GM18517 (cell line): ENCODE data around the gene CDH6.

Experiments used
- ATAC-seq: cut with Tn5 transposase; IDR thresholded peaks from one replicate; pipeline ENCODE4 v1.9.1; 2021; ENCODE audit warnings: mild to moderate bottlenecking, moderate library complexity; ENCODE audit not compliant: unreplicated experiment

Gene CDH6

DNA sequence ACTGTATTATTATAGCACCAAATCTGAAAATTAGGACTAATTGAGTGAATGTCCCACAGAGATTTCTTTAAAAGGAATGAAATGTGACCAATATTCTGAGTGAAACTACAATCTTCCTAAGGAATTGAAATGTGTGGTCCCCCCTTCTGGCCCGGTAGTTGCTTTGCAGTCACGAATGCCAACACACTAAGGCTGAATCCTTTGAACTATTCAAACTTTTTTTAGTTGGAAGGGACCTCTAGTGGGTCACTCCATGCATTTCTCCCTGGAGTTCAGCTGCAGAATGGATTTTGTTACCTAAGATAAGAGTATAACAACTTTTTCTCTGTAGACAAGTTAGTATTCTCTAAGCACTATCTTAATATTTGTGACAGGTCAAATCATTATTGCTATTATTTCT is 2.8 kb downstream of the CDH6 start:
- no peak for ATAC-seq

DNA sequence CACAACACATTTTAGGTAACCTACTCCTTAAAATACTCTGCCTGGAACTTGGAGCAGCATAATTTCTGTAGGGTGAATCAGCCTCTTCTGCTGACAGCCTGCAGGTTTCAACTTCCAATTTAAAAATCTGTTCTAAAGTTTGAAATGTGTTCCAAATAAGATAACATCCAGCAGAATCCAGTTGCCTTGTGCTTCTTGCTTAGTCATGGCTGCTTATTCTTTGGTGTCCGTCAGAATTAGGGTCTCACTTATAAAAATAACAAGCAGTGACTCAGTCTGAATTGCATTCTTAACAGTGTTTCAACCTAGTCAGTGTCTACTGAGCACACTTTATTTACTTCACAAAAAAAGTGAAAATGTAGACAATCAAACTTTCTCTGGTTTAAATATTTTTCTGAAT is 3.7 kb downstream of the CDH6 start:
- no peak for ATAC-seq

DNA sequence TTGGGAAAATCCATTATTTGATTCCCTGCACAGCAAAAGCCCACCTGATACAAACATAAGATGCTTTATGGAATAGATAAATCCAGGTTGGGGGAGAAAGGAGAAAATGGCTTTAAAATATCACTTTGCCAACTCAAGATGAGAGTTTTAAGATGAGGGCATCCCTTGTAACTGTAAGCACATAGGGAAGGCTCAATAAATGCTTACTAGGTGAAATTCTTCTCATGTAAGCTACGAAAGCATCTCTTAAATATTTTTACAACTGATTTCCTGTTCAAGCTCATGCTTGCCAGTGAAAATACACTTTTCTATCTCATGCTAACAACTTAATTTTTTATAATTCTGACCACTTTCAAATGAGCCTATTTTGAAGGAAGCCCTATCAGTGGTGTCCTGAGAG is 11.5 kb downstream of the CDH6 start:
- ATAC-seq, result no peak

DNA sequence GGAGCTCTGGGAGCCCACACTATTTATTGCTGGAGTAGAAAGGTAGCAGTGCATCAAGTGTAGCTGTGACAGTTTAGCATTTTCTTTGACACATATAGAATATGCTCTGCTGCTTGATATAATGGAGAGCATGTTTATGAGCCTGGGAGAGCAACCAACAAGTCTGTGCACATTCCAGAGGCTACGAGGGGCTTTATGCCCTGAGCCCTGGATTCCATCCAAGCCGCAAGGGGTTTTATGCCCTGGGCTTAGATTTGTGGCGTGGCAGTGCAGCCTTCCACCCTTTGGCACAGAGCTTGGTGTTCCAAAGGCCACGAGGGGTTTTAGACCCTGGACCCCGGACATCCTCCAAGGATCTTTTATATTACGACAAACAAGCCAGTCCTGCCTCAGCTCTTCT is 14.6 kb downstream of the CDH6 start:
- ATAC-seq, result no peak

DNA sequence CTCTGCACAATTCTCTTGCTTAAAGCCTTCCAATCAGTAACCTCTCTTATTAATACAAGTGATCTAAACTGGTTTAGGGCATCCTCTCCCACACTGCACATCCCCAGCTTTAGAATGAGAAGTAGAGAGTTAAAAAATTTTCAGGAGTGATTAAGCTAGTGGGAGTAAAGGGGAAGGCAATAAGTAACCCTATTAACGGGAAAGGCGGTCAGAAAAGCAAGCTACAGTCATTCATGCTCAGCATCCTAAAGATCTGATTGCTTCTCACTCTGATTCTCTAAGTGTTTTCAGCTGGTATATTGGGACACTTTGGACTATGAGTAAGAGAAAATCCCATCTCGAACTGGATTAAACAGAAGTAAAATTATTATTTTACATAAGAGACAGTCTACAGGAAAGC is 15.8 kb downstream of the CDH6 start:
- no peak for ATAC-seq

DNA sequence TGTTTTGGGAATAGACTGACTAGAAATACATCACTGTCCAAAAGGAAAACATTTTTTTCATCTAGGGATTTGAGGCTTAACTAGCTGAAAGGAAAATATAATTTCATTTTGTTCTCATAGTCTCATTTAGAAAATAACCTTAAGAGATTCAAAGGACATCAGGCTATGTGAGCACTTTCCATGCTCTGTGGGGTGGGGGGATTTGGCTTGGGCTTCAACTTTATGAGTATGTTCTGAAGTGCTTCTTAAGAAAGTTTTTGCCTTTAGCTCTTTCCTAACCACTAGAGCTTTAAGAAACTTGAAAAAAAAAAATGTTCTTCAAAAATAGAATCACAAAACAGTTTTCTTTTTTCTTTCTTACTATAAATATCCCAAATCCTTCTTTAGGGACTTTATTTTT is 17.6 kb downstream of the CDH6 start:
- ATAC-seq, result no peak

DNA sequence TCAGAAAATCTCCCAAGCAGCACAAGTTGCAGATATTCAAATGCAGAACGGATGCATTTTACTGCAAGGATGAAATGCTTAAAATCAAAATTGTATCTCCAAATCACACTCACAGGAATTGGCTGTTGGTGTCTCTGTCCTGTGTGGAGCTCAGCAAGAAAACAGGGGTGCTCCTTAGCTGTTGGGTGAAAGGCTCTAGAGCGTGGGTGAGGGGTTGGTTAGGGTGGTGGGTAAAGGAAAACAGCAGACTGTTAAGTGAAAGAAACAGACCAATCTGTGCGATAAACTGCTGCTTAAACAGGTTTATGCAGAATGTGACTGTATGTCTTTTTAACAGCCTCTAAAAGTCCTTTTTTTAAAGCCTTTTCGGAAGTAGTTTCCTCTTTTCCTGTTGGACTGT is 19.8 kb downstream of the CDH6 start:
- no peak for ATAC-seq

DNA sequence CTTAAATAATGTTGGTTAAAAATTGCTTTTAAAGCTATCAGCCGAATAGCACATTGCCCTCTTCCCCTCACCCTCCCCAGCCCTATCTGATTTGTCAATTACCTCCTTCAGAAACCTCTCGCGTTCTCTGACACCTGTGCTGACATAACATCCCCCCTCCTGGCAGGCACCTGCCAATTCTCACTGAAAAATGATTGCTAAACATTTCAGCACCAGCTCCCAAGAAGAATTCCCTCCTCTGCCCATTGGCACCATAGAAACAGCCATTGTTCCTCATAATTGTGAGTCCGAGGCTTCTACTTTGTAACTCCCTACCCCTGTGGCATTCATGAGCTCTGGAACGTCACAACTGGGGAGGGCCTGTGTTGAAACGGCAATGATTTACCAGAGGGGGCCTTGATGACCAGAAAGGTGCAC is 20.2 kb downstream of the CDH6 start:
- no peak for ATAC-seq

DNA sequence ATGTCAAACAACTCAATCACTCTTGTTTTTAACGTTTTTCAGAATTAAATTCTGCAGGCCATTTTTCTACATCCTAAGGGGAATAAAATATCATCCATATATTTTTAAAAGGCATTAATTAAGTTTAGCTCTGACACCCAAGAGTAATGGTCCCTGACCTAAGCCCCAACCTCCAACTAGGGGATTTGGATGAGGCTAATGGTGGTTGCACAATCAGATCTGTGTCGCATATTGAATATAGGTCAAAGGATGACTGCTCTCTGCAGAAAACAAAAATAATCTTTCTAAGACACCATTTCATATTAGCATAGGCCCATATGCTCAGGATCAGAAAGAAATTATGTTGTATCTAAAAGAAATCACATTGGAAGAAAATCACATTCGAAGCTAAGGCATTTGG is 20.7 kb downstream of the CDH6 start:
- ATAC-seq, result no peak

DNA sequence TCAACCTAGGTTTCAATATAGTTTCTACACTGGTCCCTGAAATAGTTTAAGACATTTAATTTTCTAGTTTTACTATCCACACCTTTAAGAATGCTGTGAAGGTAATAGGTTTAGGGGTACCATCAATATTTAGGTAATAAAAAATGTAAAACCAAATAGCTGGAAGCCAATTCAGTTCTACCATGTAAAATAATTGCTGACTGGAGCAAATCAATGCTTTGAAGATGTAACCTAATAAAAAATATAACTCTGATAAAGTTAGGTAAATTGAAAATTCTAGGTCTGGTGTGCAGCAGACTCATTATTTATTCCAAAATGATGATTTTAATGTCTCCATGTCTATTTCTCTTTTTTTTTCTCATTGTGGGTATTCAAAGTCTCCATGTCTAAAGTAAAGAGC is 21.8 kb downstream of the CDH6 start:
- no peak for ATAC-seq

DNA sequence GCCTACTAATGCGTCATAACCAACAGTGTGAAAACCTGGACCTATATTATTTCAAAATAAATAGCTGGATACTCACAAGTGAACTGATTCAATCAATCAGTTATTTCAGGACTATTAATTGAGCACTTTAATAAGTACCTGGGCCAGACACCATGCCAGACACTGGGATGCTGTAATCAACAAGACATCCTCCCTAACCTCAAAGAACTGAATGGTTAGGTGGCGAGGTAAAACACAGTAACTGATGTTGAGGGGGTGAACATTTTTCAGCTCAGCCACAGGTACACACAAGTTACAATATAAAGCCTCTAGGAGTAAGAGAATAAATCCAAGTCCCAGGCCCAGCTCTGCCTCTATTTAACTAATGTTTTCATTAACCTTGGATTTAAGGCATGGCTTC is 24.0 kb downstream of the CDH6 start:
- ATAC-seq, result no peak

DNA sequence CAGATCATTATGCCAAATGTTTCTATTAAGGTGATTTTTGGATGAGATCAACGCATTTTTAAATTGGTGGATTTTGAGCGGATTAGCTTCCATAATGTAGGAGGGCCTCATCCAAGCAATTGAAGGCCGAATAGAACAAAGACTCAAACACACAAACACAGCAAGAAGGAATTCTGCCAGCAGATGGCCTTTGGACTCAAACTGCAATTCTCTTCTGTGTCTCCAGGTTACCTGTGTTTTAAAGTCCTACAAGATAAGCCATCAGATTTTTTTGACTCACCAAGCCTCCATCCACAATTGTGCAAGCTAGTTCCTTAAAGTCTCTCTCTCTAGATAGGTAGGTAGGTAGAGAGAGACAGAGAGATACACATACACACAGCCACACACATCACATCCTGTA is 25.5 kb downstream of the CDH6 start:
- no peak for ATAC-seq

DNA sequence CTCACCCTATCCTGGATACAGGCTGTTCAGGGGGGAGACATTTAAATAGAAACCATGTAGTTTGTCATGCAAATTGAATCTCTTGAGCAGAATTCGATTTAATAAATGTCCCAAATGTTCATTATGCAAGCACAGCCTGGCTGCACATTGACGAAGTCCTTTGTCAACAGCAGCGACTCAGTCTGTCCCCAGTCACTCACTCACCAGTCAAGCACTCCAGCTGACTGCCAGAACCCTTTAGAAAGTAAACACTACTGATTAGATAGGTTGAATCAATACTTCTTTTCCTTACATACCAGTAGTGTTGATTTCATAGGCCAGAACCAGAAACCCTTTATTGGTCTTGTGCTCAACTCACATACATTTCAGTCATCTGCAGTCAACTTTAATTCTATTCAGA is 27.5 kb downstream of the CDH6 start:
- no peak for ATAC-seq

DNA sequence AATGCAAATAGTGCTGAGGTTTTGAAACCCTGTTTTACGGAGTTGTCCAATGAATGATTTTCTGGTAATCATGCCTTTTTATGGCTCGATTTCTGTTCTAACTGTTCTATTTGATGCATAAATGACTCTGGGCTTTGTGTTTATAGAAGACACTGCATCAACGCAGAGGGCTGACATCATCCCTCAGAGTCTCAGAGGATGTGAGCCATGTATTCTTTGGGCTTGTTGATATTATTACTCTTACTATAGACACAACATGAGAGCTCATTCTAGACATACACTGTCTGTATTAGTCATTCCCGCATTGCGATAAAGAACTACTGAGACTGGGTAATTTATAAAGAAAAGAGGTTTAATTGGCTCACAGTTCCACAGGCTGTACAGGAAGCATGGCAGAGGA is 31.6 kb downstream of the CDH6 start:
- no peak for ATAC-seq

DNA sequence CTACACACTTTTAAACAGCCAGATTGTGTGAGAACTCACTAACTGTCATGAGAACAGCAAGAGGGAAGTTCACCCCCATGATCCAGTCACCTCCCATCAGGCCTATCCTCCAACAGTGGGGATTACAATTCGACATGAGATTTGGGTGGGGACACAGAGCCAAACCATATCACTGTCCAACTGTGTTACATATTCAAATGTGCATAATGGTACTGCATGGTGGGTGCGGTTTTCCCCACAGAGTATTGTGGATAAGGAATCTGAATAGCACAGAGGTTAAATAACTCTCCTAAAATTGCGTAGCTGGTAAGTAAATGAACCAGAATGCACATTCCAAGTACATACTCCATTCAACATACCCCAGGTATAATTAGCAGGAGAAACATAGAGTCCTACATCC is 32.1 kb downstream of the CDH6 start:
- ATAC-seq, result no peak

DNA sequence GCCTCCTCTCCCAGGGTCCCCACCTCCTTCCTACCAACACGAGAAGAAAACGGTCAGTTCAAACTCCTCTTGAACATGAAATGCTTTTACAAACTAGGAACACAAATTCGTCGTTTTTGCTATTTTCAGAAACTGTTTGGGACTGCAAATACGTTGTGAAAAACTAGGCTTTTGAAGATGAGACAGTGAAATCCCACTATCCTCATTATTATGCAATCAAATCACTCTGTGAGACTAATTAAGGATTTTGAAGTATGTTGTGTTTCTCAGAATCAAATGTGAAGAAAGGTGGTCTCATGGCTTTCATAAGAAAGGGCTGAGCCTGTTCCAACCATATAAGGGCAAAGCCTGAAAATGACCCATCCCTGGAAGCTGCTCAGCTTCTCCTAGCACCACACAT is 33.2 kb downstream of the CDH6 start:
- no peak for ATAC-seq

DNA sequence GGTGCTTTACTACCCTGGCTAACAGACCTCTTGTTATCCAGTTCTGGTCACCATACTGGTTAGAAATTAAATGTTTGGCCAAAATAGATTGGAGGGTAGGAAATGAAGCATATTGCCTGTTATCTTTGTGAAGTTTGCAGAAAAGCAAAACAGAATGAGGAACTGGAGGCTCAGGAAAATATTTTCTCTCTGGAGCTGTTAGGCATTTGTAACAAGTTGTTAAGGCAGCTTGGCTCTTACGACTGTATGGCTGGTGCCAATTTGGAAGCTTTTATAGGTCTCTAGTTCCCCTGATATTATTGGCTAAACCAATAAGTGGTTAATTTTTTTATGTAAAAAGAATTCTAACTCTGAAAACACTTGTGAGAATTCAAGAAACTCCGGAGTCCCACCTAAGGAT is 35.8 kb downstream of the CDH6 start:
- ATAC-seq, result no peak

DNA sequence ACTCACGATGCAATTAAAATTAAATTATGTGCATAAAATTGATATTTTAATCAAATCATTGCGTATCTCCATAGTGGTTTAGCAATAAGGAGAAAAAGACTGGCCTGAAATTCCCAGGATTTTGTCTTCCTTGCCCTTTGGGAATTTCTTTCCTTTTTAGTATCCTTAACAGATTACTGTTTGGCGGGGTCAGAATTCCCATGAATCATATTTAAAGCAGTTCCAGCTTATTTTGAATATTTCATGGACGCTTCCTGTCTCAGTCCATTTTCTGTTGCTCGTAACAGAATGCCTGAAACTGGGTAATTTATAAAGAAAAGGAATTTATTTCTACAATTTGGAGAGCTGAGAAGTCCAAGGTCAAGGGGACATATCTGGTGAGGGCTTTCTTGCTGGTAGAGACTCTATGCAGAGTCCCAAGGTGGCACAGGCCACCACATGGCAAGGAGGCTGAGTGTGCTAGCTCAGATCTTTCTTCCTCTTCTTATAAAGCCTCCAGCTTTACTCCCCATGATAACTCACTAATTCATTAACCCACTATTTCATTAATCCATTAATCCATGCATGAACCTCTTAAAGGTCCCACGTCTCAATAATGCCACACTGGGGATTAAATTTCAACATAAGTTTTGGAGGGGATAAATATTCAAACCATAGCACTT is 37.8 kb downstream of the CDH6 start:
- ATAC-seq, result no peak

DNA sequence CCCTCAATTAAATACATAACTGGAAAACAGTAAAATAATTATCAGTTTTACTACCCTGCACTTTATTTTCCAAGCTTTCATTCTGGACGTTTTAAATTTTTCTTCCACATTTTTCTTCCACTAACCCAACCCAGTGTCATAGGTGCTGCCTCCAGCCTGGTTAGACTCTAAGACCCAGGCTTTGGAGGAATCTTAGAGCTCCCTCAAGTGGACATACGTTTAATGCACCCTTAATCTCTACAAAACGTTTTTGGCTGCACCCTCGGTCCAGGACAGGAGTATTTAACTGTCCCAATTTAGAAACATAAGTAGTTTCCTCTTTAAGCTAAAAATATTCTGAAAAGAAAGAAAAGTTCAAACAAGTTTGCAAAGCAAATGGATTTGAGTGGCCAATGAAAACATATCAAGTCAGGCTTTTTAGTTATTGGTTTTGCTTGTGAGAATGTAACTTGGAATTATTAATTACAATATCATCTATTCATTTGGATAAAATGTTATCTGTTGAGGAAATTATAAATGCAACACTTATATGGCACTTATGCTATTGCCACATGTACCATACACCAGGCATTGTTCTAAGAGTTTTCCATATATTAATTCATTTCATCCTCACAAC is 38.9 kb downstream of the CDH6 start:
- peak; percentile 80 for ATAC-seq

DNA sequence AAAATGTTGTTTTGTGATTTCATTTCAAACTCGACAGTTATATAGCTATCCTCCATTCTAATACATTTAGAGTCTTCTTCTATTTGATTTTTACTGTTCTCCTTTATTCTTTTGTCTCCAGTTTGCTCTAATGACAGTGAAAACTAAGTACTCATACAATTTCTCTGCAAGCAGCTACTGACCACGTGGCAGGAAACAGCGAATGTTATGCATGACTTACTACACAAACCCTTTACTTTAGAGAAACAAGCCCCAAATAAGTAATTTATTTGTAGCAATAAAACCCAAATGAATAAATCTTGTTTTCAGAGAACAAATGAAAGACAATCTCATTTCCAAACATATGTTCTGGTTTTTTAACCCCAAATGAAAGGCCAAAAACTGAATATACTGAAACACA is 41.9 kb downstream of the CDH6 start:
- no peak for ATAC-seq

DNA sequence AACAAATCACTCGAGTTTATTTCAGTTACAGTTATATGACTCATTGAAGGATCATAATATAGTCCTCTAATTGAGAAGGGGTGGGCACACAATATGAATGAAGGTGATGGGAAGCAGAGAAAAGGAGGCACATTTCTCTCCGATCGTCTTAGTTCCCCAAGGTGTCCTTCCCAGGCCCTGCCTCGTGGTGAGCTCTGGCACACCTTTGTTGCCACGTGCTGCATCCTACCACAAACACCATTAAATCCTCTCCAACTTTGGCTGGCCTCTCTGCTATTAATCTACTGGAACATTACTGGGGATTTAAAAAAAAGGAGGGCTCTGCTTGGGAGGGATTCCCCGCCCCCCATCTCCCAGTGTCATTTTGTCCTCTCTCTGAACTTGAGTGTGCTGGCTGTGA is 42.9 kb downstream of the CDH6 start:
- ATAC-seq, result no peak

DNA sequence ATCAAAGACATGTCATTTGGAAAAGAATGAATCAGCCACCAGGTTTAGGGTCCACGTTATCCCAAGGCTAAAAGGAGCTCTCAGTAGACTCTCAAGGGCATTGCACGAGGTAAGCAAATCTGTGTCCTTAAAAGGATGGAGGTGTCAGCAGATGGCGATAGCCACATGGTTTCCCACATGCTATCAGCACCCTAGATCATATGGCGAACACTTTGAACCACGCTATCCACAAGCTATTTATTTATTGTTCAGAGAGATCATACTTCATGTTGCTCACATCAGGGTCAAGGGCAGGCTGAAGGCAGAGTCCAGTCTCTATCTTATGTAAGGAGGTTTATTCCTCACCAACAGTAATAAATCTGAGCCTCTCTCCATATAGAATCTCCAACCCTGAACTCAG is 43.7 kb downstream of the CDH6 start:
- no peak for ATAC-seq

DNA sequence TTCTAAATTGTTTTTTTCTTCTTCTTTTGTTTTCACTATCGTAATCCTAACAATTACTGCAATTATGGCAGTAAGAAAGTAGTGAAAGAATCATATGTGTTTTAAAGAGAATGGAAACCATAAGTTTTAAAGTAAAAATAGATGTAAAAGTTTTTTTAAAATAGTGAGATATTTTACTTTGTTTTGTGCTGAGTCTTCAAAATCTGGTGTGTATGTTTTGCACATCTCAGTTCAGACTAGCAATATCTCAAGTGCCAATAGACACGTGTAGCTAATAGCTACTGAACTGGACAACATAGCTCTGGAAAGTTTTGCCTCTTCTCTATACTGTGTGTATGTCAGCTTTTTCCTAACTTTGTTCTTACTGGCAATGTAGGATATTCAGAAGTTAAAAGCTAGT is 45.0 kb downstream of the CDH6 start:
- ATAC-seq, result no peak
